GM13977 (cell line): ENCODE data around the gene MT4.

Source experiments
- DNase-seq: peaks from one replicate; pipeline ENCODE4 v3.0.0; 2012; ENCODE audit warnings: low spot score
- CTCF ChIP-seq: IDR thresholded peaks from 2 replicates; pipeline ENCODE4 v1.5.1; 2012; ENCODE audit warnings: mild to moderate bottlenecking, control low read depth; ENCODE audit not compliant: insufficient read depth; ENCODE audit errors: extremely low read depth, missing control alignments
- in situ Hi-C: fragments of 300-500 bp; cut with MboI; formaldehyde crosslinking; loops from one replicate; pipeline ENCODE4 v1.12.0; 2022; ENCODE audit warnings: low sequenced_read_pairs, low pct_unique_long_range_greater_than_20kb, mixed read lengths, inconsistent platforms; ENCODE audit not compliant: unreplicated experiment

Gene MT4

GRCh38 chr16:56607109-56607618 lies 42.3 kb downstream of the MT4 start:
- TF ChIP-seq CTCF = no peak
- in situ Hi-C loops = no loop called here
- DNase-seq = no peak

GRCh38 chr16:56607675-56608042 lies 42.8 kb downstream of the MT4 start:
- DNase-seq = no peak
- in situ Hi-C loops = no loop called here
- no peak for TF ChIP-seq CTCF

GRCh38 chr16:56608043-56608875 lies 43.4 kb downstream of the MT4 start, which contains the start of gene MT2A:
Gene MT2A, plus strand, starts transcription at chr16:56608584. Its CDS starts 72 bp downstream, at chr16:56608656.
- TF ChIP-seq CTCF = no peak
- in situ Hi-C loops = no loop called here
- DNase-seq = peak; percentile 95

- DNase-seq = no peak
- TF ChIP-seq CTCF = no peak
Observed at GRCh38 chr16:56608876-56609462, 44.1 kb downstream of the MT4 start.

GRCh38 chr16:56609463-56609921 lies 44.6 kb downstream of the MT4 start:
- in situ Hi-C loops = no loop called here
- no peak for TF ChIP-seq CTCF
- peak; percentile 82 for DNase-seq

More at GRCh38 chr16:56608876-56609462, 44.1 kb downstream of the MT4 start:
- in situ Hi-C loops = no loop called here

GRCh38 chr16:56610017-56610608 lies 45.2 kb downstream of the MT4 start:
- in situ Hi-C loops = no loop called here

More at GRCh38 chr16:56610017-56610608, 45.2 kb downstream of the MT4 start:
- no peak for TF ChIP-seq CTCF
- no peak for DNase-seq
